ENCODE results near the gene ALDH18A1.
"Not testable (repeated sequence)": the region's sequence is repeated elsewhere in the genome, so short reads cannot be mapped to it uniquely, and the experiment has no call there.

Gene ALDH18A1

GRCh38 chr10:95648138-95648537 is 8.4 kb downstream of the ALDH18A1 start:
- DNase-seq, result no peak

GRCh38 chr10:95646160-95646559 is 10.4 kb downstream of the ALDH18A1 start:
- DNase-seq, result no peak

- no peak for DNase-seq
Measured at GRCh38 chr10:95644901-95645300, 11.6 kb downstream of the ALDH18A1 start.

GRCh38 chr10:95640891-95641315 is 15.6 kb downstream of the ALDH18A1 start:
- no peak for DNase-seq

GRCh38 chr10:95637911-95638310 is 18.6 kb downstream of the ALDH18A1 start:
- DNase-seq, result no peak

- no peak for DNase-seq
Measured at GRCh38 chr10:95637140-95637539, 19.4 kb downstream of the ALDH18A1 start.

GRCh38 chr10:95635319-95635733 is 21.2 kb downstream of the ALDH18A1 start:
- DNase-seq, result no peak

GRCh38 chr10:95628786-95629185 is 27.7 kb downstream of the ALDH18A1 start:
- no peak for DNase-seq

GRCh38 chr10:95626500-95626899 is 30.0 kb downstream of the ALDH18A1 start:
- no peak for DNase-seq

GRCh38 chr10:95620415-95620814 is 36.1 kb downstream of the ALDH18A1 start:
- DNase-seq, result not testable (repeated sequence)

- no peak for DNase-seq
Measured at GRCh38 chr10:95618101-95618500, 38.4 kb downstream of the ALDH18A1 start.

- DNase-seq, result no peak
Measured at GRCh38 chr10:95616446-95616845, 40.1 kb downstream of the ALDH18A1 start.

GRCh38 chr10:95613330-95613729 is 43.2 kb downstream of the ALDH18A1 start:
- no peak for DNase-seq

- DNase-seq, result no peak
Measured at GRCh38 chr10:95610727-95611126, 45.8 kb downstream of the ALDH18A1 start.

GRCh38 chr10:95606922-95607321 is 49.6 kb downstream of the ALDH18A1 start:
- no peak for DNase-seq

GRCh38 chr10:95605163-95605562 is 51.3 kb downstream of the ALDH18A1 start:
- no peak for DNase-seq

- DNase-seq, result no peak
Measured at GRCh38 chr10:95604630-95605029, 51.9 kb downstream of the ALDH18A1 start.

GRCh38 chr10:95602382-95602781 is 54.1 kb downstream of the ALDH18A1 start:
- DNase-seq, result no peak

GRCh38 chr10:95601116-95601719 is 55.3 kb downstream of the ALDH18A1 start:
- DNase-seq, result peak; percentile 80

GRCh38 chr10:95600158-95600557 is 56.4 kb downstream of the ALDH18A1 start:
- no peak for DNase-seq

- no peak for DNase-seq
Measured at GRCh38 chr10:95597788-95598187, 58.7 kb downstream of the ALDH18A1 start.

GRCh38 chr10:95588025-95588424 is 68.5 kb downstream of the ALDH18A1 start:
- DNase-seq, result no peak

GRCh38 chr10:95579835-95580535 is 76.5 kb downstream of the ALDH18A1 start:
- no peak for DNase-seq

- DNase-seq, result no peak
Measured at GRCh38 chr10:95579292-95579691, 77.2 kb downstream of the ALDH18A1 start.

- no peak for DNase-seq
Measured at GRCh38 chr10:95578619-95579018, 77.9 kb downstream of the ALDH18A1 start.

Measured in retina (tissue), 1 donor.